SK-N-SH treated with all-trans-retinoic acid at 6 μM for 48 hours (cell line): ENCODE results near the gene CDK6.

Source experiments
- ATAC-seq: fragments of 200-7000 bp; cut with Tn5 transposase; 3 replicates; pipeline ENCODE4 v1.9.1; 2020; ENCODE audit warnings: mild to moderate bottlenecking, moderate library complexity
- ARNTL ChIP-seq: fragments of 450-650 bp; formaldehyde crosslinking; IDR thresholded peaks from 2 replicates; pipeline ENCODE4 v1.5.0; 2020; ENCODE audit warnings: low read depth, mild to moderate bottlenecking, moderate library complexity, borderline replicate concordance
- BACH2 ChIP-seq: fragments of 250-450 bp; sonication (Bioruptor Pico); IDR thresholded peaks from 2 replicates; pipeline ENCODE4 v1.9.0; 2021; ENCODE audit warnings: mild to moderate bottlenecking, borderline replicate concordance
- CREB5 ChIP-seq: fragments of 250-450 bp; sonication (Bioruptor Pico); IDR thresholded peaks from 2 replicates; pipeline ENCODE4 v1.5.1; 2020; ENCODE audit warnings: low read depth, mild to moderate bottlenecking, moderate library complexity
- CSDC2 ChIP-seq: fragments of 250-450 bp; sonication (Bioruptor Pico); IDR thresholded peaks from 2 replicates; pipeline ENCODE4 v1.5.0; 2020; ENCODE audit warnings: mild to moderate bottlenecking, moderate library complexity
- CSRNP3 ChIP-seq: fragments of 250-450 bp; sonication (Bioruptor Pico); IDR thresholded peaks from 2 replicates; pipeline ENCODE4 v1.5.1; 2021; ENCODE audit warnings: mild to moderate bottlenecking, moderate library complexity
- ESRRG ChIP-seq: fragments of 250-450 bp; sonication (Bioruptor Pico); IDR thresholded peaks from 2 replicates; pipeline ENCODE4 v1.6.1; 2021; ENCODE audit warnings: mild to moderate bottlenecking
- ISL1 ChIP-seq: fragments of 250-450 bp; sonication (Bioruptor Pico); IDR thresholded peaks from 2 replicates; pipeline ENCODE4 v2.1.2; 2022; ENCODE audit warnings: mild to moderate bottlenecking, moderate library complexity
- OSR1 ChIP-seq: fragments of 250-450 bp; sonication (Bioruptor Pico); IDR thresholded peaks from 2 replicates; pipeline ENCODE4 v1.8.0; 2022; ENCODE audit warnings: moderate library complexity, mild to moderate bottlenecking, inconsistent platforms
- POU6F1 ChIP-seq: fragments of 250-450 bp; sonication (Bioruptor Pico); IDR thresholded peaks from 2 replicates; pipeline ENCODE4 v1.8.0; 2021; ENCODE audit warnings: low read depth, mild to moderate bottlenecking, moderate library complexity, borderline replicate concordance
- PPARA ChIP-seq: fragments of 250-450 bp; sonication (Bioruptor Pico); IDR thresholded peaks from 2 replicates; pipeline ENCODE4 v1.5.0; 2020; ENCODE audit warnings: mild to moderate bottlenecking, borderline replicate concordance
- RARB ChIP-seq: fragments of 250-450 bp; sonication (Bioruptor Pico); IDR thresholded peaks from 2 replicates; pipeline ENCODE4 v1.8.0; 2021; ENCODE audit warnings: mild to moderate bottlenecking, moderate library complexity
- SNAI2 ChIP-seq: fragments of 250-450 bp; sonication (Bioruptor Pico); IDR thresholded peaks from 2 replicates; pipeline ENCODE4 v1.5.0; 2020; ENCODE audit warnings: mild to moderate bottlenecking, moderate library complexity
- TCF4 ChIP-seq: fragments of 250-450 bp; sonication (Bioruptor Pico); IDR thresholded peaks from 2 replicates; pipeline ENCODE4 v1.8.0; 2021; ENCODE audit warnings: mild to moderate bottlenecking, moderate library complexity, borderline replicate concordance
- TOX ChIP-seq: fragments of 250-450 bp; sonication (Bioruptor Pico); IDR thresholded peaks from 2 replicates; pipeline ENCODE4 v1.8.0; 2021; ENCODE audit warnings: mild to moderate bottlenecking, moderate library complexity, borderline replicate concordance
- TSHZ2 ChIP-seq: fragments of 250-450 bp; sonication (Bioruptor Pico); IDR thresholded peaks from 2 replicates; pipeline ENCODE4 v1.5.0; 2020; ENCODE audit warnings: mild to moderate bottlenecking, moderate library complexity
- ZC3H10 ChIP-seq: fragments of 250-450 bp; sonication (Bioruptor Pico); IDR thresholded peaks from 2 replicates; pipeline ENCODE4 v1.5.1; 2021; ENCODE audit warnings: mild to moderate bottlenecking, moderate library complexity
- ZFP3 ChIP-seq: fragments of 250-450 bp; sonication (Bioruptor Pico); IDR thresholded peaks from 2 replicates; pipeline ENCODE4 v1.5.0; 2020; ENCODE audit warnings: mild to moderate bottlenecking, moderate library complexity
- ZNF565 ChIP-seq: fragments of 450-650 bp; formaldehyde crosslinking; conservative IDR thresholded peaks from 2 replicates; pipeline ENCODE4 v1.5.0; 2020; ENCODE audit warnings: low read depth, mild to moderate bottlenecking, moderate library complexity
- ZNF70 ChIP-seq: fragments of 450-650 bp; formaldehyde crosslinking; IDR thresholded peaks from 2 replicates; pipeline ENCODE4 v1.5.0; 2020; ENCODE audit warnings: mild to moderate bottlenecking, moderate library complexity

Gene CDK6

GRCh38 chr7:92569137-92569536 lies 267.2 kb downstream of the CDK6 start:
- TF ChIP-seq POU6F1 (no peak), BACH2 (CRISPR knock-in tag) (no peak), ZNF565 (CRISPR knock-in tag) (no peak), TCF4 (CRISPR knock-in tag) (no peak), TOX (CRISPR knock-in tag) (no peak), SNAI2 (no peak), ZFP3 (no peak), OSR1 (CRISPR knock-in tag) (no peak), TSHZ2 (no peak), ISL1 (CRISPR knock-in tag) (no peak), ZC3H10 (CRISPR knock-in tag) (no peak), ARNTL (CRISPR knock-in tag) (no peak), CSDC2 (CRISPR knock-in tag) (no peak)
- no peak for ATAC-seq

- TF ChIP-seq ARNTL (CRISPR knock-in tag), result no peak
- TF ChIP-seq BACH2 (CRISPR knock-in tag), result no peak
- TF ChIP-seq ZFP3, result no peak
- TF ChIP-seq TSHZ2, result no peak
- no peak for TF ChIP-seq ZNF70 (CRISPR knock-in tag)
- no peak for TF ChIP-seq TCF4 (CRISPR knock-in tag)
- TF ChIP-seq CSDC2 (CRISPR knock-in tag), result no peak
- no peak for TF ChIP-seq ISL1 (CRISPR knock-in tag)
- TF ChIP-seq ZNF565 (CRISPR knock-in tag), result no peak
- no peak for TF ChIP-seq PPARA (CRISPR knock-in tag)
- no peak for TF ChIP-seq TOX (CRISPR knock-in tag)
- TF ChIP-seq SNAI2, result no peak
- no peak for TF ChIP-seq CREB5 (CRISPR knock-in tag)
- TF ChIP-seq RARB, result no peak
- no peak for TF ChIP-seq POU6F1
- TF ChIP-seq ESRRG (CRISPR knock-in tag), result no peak
- TF ChIP-seq OSR1 (CRISPR knock-in tag), result no peak
- no peak for TF ChIP-seq CSRNP3 (CRISPR knock-in tag)
- TF ChIP-seq ZC3H10 (CRISPR knock-in tag), result no peak
- ATAC-seq, result no peak
These were observed 268.9 kb downstream of the CDK6 start for GRCh38 chr7:92567460-92567859.
